HCT116 (cell line): ENCODE results near the gene ABCB8. TPM values are rescaled to one million over a fixed set of nuclear protein-coding genes. Genes with fewer than 3 reads are reported as not detected.

Source experiments
- ATAC-seq: fragments of 200-7000 bp; cut with Tn5 transposase; 2 replicates; pipeline ENCODE4 v1.9.1; 2020; ENCODE audit warnings: mild to moderate bottlenecking, moderate library complexity
- BruUV-seq: library from RNA; stranded (reverse); fragments of 400-500 nt; replicated peaks from 2 replicates; lab custom pipeline; 2021; lab: Mats Ljungman, UMichigan
- CTCF ChIA-PET: fragments of 300-600 bp; sonication (Branson Sonifier 250); formaldehyde crosslinking; loops from one replicate; lab custom pipeline; 2021; ENCODE audit warnings: antibody characterized with exemption; lab: Charles Lee
- POLR2A ChIA-PET: fragments of 300-600, 350-600 bp; sonication (Branson Sonifier 250); formaldehyde crosslinking; loops from one replicate; lab custom pipeline; 2021; ENCODE audit warnings: antibody characterized with exemption; lab: Charles Lee
- RAD21 ChIA-PET, 2 experiments: fragments of 300-600 bp; sonication (Branson Sonifier 250); formaldehyde crosslinking; loops; one replicate each; lab custom pipeline; 2023; ENCODE audit warnings: low total read pairs in 2 of 2; ENCODE audit not compliant: uncharacterized antibody in 2 of 2, unreplicated experiment in 2 of 2, low non-redundant PET in 1 of 2; lab: Charles Lee
- DNase-seq: peaks from one replicate; pipeline ENCODE4 v3.0.0-alpha.2; 2010; ENCODE audit warnings: low read depth, low spot score
- H2AFZ ChIP-seq: fragments of 200-600 bp; shearing (Covaris generic), sonication (generic); 2 replicates; pipeline ENCODE4 v1.6.1; 2017; ENCODE audit warnings: low read depth, mixed run types, mixed read lengths, antibody characterized with exemption, low read length; ENCODE audit not compliant: poor library complexity, severe bottlenecking
- H3K27ac ChIP-seq: 2 replicates; pipeline ENCODE4 v1.5.1; 2012; ENCODE audit warnings: low read depth, low read length
- H3K27me3 ChIP-seq: fragments of 200-600 bp; sonication (generic); 2 replicates; pipeline ENCODE4 v1.6.1; 2016; ENCODE audit warnings: mixed run types, low read length, mixed read lengths; ENCODE audit not compliant: insufficient read depth
- H3K36me3 ChIP-seq, 2 experiments: fragments of 200-500 bp in 1 of 2; fragments of 200-600 bp in 1 of 2; sonication (Bioruptor generic) in 1 of 2; sonication (generic) in 1 of 2; 2 replicates each; pipeline versions ENCODE4 v1.5.1 to v1.6.1; 2014 to 2016; ENCODE audit warnings: low read length in 2 of 2, inconsistent platforms in 1 of 2, mixed read lengths in 1 of 2, mixed run types in 1 of 2; ENCODE audit not compliant: insufficient read depth in 2 of 2, control insufficient read depth in 1 of 2
- H3K4me1 ChIP-seq, 2 experiments: fragments of 200-600 bp in 1 of 2; sonication (generic) in 1 of 2; 2 replicates each; pipeline versions ENCODE4 v1.5.1 to v1.6.1; 2012 to 2017; ENCODE audit warnings: low read length in 2 of 2, inconsistent platforms in 1 of 2, mild to moderate bottlenecking in 1 of 2, mixed read lengths in 1 of 2, mixed run types in 1 of 2, moderate library complexity in 1 of 2; ENCODE audit not compliant: insufficient read depth in 2 of 2, control insufficient read depth in 1 of 2
- H3K4me2 ChIP-seq: fragments of 200-600 bp; sonication (generic); 2 replicates; pipeline ENCODE4 v1.6.1; 2017; ENCODE audit warnings: mixed run types, low read length, mixed read lengths
- H3K4me3 ChIP-seq, 2 experiments: fragments of 200-600 bp in 1 of 2; sonication (generic) in 1 of 2; replicated peaks in 1 of 2; 2 replicates each; pipeline ENCODE4 v1.5.1; 2011 to 2016; ENCODE audit warnings: low read length in 2 of 2, control low read depth in 1 of 2, low read depth in 1 of 2, mild to moderate bottlenecking in 1 of 2, mixed read lengths in 1 of 2, mixed run types in 1 of 2
- H3K79me2 ChIP-seq: fragments of 200-600 bp; sonication (generic); 2 replicates; pipeline ENCODE4 v1.6.1; 2017; ENCODE audit warnings: mild to moderate bottlenecking, mixed run types, low read length, moderate library complexity, mixed read lengths; ENCODE audit not compliant: insufficient read depth
- H3K9ac ChIP-seq: fragments of 200-600 bp; sonication (generic); 2 replicates; pipeline ENCODE4 v1.6.1; 2016; ENCODE audit warnings: low read length, mixed read lengths
- H3K9me2 ChIP-seq: fragments of 200-600 bp; sonication (generic), shearing (Covaris generic); 2 replicates; pipeline ENCODE4 v1.6.1; 2017; ENCODE audit warnings: mixed run types, mild to moderate bottlenecking, moderate library complexity; ENCODE audit not compliant: insufficient read depth
- H3K9me3 ChIP-seq, 2 experiments: fragments of 200-500 bp in 1 of 2; fragments of 200-600 bp in 1 of 2; sonication (Bioruptor generic) in 1 of 2; sonication (generic) in 1 of 2; 2 replicates each; pipeline ENCODE4 v1.6.1; 2014 to 2017; ENCODE audit warnings: low read length in 2 of 2, mixed read lengths in 2 of 2, inconsistent platforms in 1 of 2, low read depth in 1 of 2, mild to moderate bottlenecking in 1 of 2, mixed run types in 1 of 2, moderate library complexity in 1 of 2; ENCODE audit not compliant: control insufficient read depth in 1 of 2, insufficient read depth in 1 of 2
- H4K20me1 ChIP-seq: fragments of 200-600 bp; sonication (generic), shearing (Covaris generic); 2 replicates; pipeline ENCODE4 v1.6.1; 2017; ENCODE audit warnings: mixed run types, mild to moderate bottlenecking, moderate library complexity; ENCODE audit not compliant: insufficient read depth
- CEBPB ChIP-seq: IDR thresholded peaks from 2 replicates; pipeline ENCODE4 v1.6.1; 2012; ENCODE audit warnings: low read depth
- ELF1 ChIP-seq: IDR thresholded peaks from 2 replicates; pipeline ENCODE4 v1.6.1; 2012; ENCODE audit warnings: low read depth, borderline replicate concordance
- EZH2 ChIP-seq: fragments of 200-600 bp; sonication (generic); IDR thresholded peaks from 2 replicates; pipeline ENCODE4 v1.6.1; 2017; ENCODE audit warnings: antibody characterized with exemption, mixed run types
- POLR2A ChIP-seq: IDR thresholded peaks from 2 replicates; pipeline ENCODE4 v1.7.0; 2011; ENCODE audit warnings: borderline replicate concordance; ENCODE audit not compliant: insufficient read depth, insufficient read length; ENCODE audit errors: extremely low read depth
- POLR2AphosphoS5 ChIP-seq: IDR thresholded peaks from 2 replicates; pipeline ENCODE4 v1.6.1; 2011; ENCODE audit warnings: mild to moderate bottlenecking, low read depth, low read length, moderate library complexity
- RAD21 ChIP-seq: IDR thresholded peaks from 2 replicates; pipeline ENCODE4 v1.6.1; 2012; ENCODE audit warnings: low read depth, mild to moderate bottlenecking
- TCF7L2 ChIP-seq: IDR thresholded peaks from 2 replicates; pipeline ENCODE4 v1.7.0; 2011; ENCODE audit warnings: borderline replicate concordance, inconsistent platforms; ENCODE audit not compliant: insufficient read depth, insufficient read length; ENCODE audit errors: extremely low read depth
- YY1 ChIP-seq: IDR thresholded peaks from 2 replicates; pipeline ENCODE4 v1.6.1; 2011; ENCODE audit warnings: low read length, low read depth, moderate library complexity, mild to moderate bottlenecking; ENCODE audit not compliant: insufficient replicate concordance; ENCODE audit errors: extremely low read depth
- ZFX ChIP-seq: fragments of 450-650 bp; IDR thresholded peaks from 2 replicates; pipeline ENCODE4 v1.6.1; 2017
- intact Hi-C: fragments of 100-400 bp; cut with micrococcal nuclease; formaldehyde crosslinking; loops from 2 replicates; pipeline ENCODE4 v1.10.0; 2022
- total RNA-seq: library from RNA; stranded (reverse); gene quantifications from one replicate; pipeline ENCODE4 v1.2.1, GENCODE V29; 2021; ENCODE audit not compliant: unreplicated experiment
- TF ChIP-seq, protein P1 (sequence below): IDR thresholded peaks from 2 replicates; pipeline ENCODE4 v1.6.1; 2011; ENCODE audit warnings: mild to moderate bottlenecking, low read length, moderate library complexity; ENCODE audit not compliant: insufficient replicate concordance; ENCODE audit errors: extremely low read depth
- TF ChIP-seq, protein P2 (sequence below): IDR thresholded peaks from 2 replicates; pipeline ENCODE4 v1.6.1; 2012; ENCODE audit warnings: low read depth
- TF ChIP-seq, protein P3 (sequence below): IDR thresholded peaks from 2 replicates; pipeline ENCODE4 v1.6.1; 2012

Gene ABCB8
- total RNA-seq, 1 experiment from 2014 or later: 55.2 TPM

- no TSS peak for BruUV-seq
Measured at GRCh38 chr7:151056283-151056665, 28.0 kb downstream of the ABCB8 start.

More at GRCh38 chr7:151056283-151056665, 28.0 kb downstream of the ABCB8 start:
- Histone ChIP-seq H2AFZ (no peak overlapping the region), H3K4me3 (no peak overlapping the region), H4K20me1 (no peaks in the 10 kb centered on the region), H3K9me3 (no peaks in the 10 kb centered on the region), H3K9ac (no peak overlapping the region), H3K79me2 (peaks cover 16% of the 10 kb centered on the region), H3K4me1 (peaks cover 15 to 30% of the 10 kb centered on the region in 2 experiments), H3K4me2 (no peak overlapping the region), H3K27ac (no peak overlapping the region), H3K9me2 (no peaks in the 10 kb centered on the region), H3K36me3 (no peaks in the 10 kb centered on the region), H3K27me3 (no peaks in the 10 kb centered on the region)
- intact Hi-C loops: no loop called here
- no peak for ATAC-seq
- ChIA-PET RAD21 (no interaction called here), CTCF (no interaction called here), POLR2A (no interaction called here)
- TF ChIP-seq YY1: no peak
- no peak for TF ChIP-seq ELF1
- no peak for TF ChIP-seq POLR2A
- TF ChIP-seq EZH2: no peak
- TF ChIP-seq POLR2AphosphoS5: no peak
- TF ChIP-seq, protein P1, sequence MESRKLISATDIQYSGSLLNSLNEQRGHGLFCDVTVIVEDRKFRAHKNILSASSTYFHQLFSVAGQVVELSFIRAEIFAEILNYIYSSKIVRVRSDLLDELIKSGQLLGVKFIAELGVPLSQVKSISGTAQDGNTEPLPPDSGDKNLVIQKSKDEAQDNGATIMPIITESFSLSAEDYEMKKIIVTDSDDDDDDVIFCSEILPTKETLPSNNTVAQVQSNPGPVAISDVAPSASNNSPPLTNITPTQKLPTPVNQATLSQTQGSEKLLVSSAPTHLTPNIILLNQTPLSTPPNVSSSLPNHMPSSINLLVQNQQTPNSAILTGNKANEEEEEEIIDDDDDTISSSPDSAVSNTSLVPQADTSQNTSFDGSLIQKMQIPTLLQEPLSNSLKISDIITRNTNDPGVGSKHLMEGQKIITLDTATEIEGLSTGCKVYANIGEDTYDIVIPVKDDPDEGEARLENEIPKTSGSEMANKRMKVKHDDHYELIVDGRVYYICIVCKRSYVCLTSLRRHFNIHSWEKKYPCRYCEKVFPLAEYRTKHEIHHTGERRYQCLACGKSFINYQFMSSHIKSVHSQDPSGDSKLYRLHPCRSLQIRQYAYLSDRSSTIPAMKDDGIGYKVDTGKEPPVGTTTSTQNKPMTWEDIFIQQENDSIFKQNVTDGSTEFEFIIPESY: no peak
- no peak for TF ChIP-seq CEBPB
- TF ChIP-seq, protein P2, sequence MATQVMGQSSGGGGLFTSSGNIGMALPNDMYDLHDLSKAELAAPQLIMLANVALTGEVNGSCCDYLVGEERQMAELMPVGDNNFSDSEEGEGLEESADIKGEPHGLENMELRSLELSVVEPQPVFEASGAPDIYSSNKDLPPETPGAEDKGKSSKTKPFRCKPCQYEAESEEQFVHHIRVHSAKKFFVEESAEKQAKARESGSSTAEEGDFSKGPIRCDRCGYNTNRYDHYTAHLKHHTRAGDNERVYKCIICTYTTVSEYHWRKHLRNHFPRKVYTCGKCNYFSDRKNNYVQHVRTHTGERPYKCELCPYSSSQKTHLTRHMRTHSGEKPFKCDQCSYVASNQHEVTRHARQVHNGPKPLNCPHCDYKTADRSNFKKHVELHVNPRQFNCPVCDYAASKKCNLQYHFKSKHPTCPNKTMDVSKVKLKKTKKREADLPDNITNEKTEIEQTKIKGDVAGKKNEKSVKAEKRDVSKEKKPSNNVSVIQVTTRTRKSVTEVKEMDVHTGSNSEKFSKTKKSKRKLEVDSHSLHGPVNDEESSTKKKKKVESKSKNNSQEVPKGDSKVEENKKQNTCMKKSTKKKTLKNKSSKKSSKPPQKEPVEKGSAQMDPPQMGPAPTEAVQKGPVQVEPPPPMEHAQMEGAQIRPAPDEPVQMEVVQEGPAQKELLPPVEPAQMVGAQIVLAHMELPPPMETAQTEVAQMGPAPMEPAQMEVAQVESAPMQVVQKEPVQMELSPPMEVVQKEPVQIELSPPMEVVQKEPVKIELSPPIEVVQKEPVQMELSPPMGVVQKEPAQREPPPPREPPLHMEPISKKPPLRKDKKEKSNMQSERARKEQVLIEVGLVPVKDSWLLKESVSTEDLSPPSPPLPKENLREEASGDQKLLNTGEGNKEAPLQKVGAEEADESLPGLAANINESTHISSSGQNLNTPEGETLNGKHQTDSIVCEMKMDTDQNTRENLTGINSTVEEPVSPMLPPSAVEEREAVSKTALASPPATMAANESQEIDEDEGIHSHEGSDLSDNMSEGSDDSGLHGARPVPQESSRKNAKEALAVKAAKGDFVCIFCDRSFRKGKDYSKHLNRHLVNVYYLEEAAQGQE: no peak
- TF ChIP-seq RAD21: no peak
- TF ChIP-seq, protein P3, sequence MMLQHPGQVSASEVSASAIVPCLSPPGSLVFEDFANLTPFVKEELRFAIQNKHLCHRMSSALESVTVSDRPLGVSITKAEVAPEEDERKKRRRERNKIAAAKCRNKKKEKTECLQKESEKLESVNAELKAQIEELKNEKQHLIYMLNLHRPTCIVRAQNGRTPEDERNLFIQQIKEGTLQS: no peak
- no peak for TF ChIP-seq TCF7L2
- TF ChIP-seq ZFX: no peak
- DNase-seq: no peak
